ENCODE measurements around the gene FMNL2.

Gene FMNL2

GRCh38 chr2:152492911-152493310, 157.9 kb downstream of the FMNL2 start:
- DNase-seq (ENCODE audit: low read depth, low spot score): no peak

GRCh38 chr2:152493417-152493816, 158.4 kb downstream of the FMNL2 start:
- no peak for DNase-seq (ENCODE audit: low read depth, low spot score)

GRCh38 chr2:152493945-152494528, 159.1 kb downstream of the FMNL2 start:
- DNase-seq (ENCODE audit: low read depth, low spot score): no peak

- no peak for DNase-seq (ENCODE audit: low read depth, low spot score)
Measured at GRCh38 chr2:152496371-152496770, 161.4 kb downstream of the FMNL2 start.

GRCh38 chr2:152497481-152498052, 162.6 kb downstream of the FMNL2 start:
- no peak for DNase-seq (ENCODE audit: low read depth, low spot score)

GRCh38 chr2:152499331-152499816, 164.4 kb downstream of the FMNL2 start:
- no peak for DNase-seq (ENCODE audit: low read depth, low spot score)

- DNase-seq (ENCODE audit: low read depth, low spot score): no peak
Measured at GRCh38 chr2:152499896-152500735, 165.1 kb downstream of the FMNL2 start.

- no peak for DNase-seq (ENCODE audit: low read depth, low spot score)
Measured at GRCh38 chr2:152500772-152501171, 165.8 kb downstream of the FMNL2 start.

- no peak for DNase-seq (ENCODE audit: low read depth, low spot score)
Measured at GRCh38 chr2:152501666-152502065, 166.7 kb downstream of the FMNL2 start.

- no peak for DNase-seq (ENCODE audit: low read depth, low spot score)
Measured at GRCh38 chr2:152504618-152505017, 169.6 kb downstream of the FMNL2 start.

GRCh38 chr2:152505495-152505906, 170.5 kb downstream of the FMNL2 start:
- DNase-seq (ENCODE audit: low read depth, low spot score): no peak

- no peak for DNase-seq (ENCODE audit: low read depth, low spot score)
Measured at GRCh38 chr2:152506843-152507242, 171.9 kb downstream of the FMNL2 start.

- DNase-seq (ENCODE audit: low read depth, low spot score): no peak
Measured at GRCh38 chr2:152507907-152508306, 172.9 kb downstream of the FMNL2 start.

GRCh38 chr2:152508446-152508845, 173.5 kb downstream of the FMNL2 start:
- DNase-seq (ENCODE audit: low read depth, low spot score): no peak

- no peak for DNase-seq (ENCODE audit: low read depth, low spot score)
Measured at GRCh38 chr2:152509772-152510491, 175.0 kb downstream of the FMNL2 start.

GRCh38 chr2:152510621-152511020, 175.6 kb downstream of the FMNL2 start:
- no peak for DNase-seq (ENCODE audit: low read depth, low spot score)

GRCh38 chr2:152511981-152512380, 177.0 kb downstream of the FMNL2 start:
- no peak for DNase-seq (ENCODE audit: low read depth, low spot score)

- no peak for DNase-seq (ENCODE audit: low read depth, low spot score)
Measured at GRCh38 chr2:152513029-152513428, 178.1 kb downstream of the FMNL2 start.

- no peak for DNase-seq (ENCODE audit: low read depth, low spot score)
Measured at GRCh38 chr2:152513681-152514080, 178.7 kb downstream of the FMNL2 start.

GRCh38 chr2:152518034-152518433, 183.1 kb downstream of the FMNL2 start:
- no peak for DNase-seq (ENCODE audit: low read depth, low spot score)

- DNase-seq (ENCODE audit: low read depth, low spot score): no peak
Measured at GRCh38 chr2:152518641-152519580, 183.9 kb downstream of the FMNL2 start.

Data from activated naive CD8-positive, alpha-beta T cell treated with anti-CD3 and anti-CD28 coated beads, Interleukin-2, amount 50 U/mL, for 16 hours (primary cell).